Loucy (cell line): ENCODE measurements around the gene SKP2.
A peak's percentile ranks its signal among the peaks of the same experiment; 100 is the strongest.

Source experiments
- H2AFZ ChIP-seq: fragments of 200-600 bp; sonication (generic); 2 replicates; pipeline ENCODE4 v1.6.0; 2016; ENCODE audit warnings: antibody characterized with exemption, mild to moderate bottlenecking, low read length, moderate library complexity
- H3F3A ChIP-seq: fragments of 200-600 bp; 2 replicates; pipeline ENCODE4 v1.6.0; 2016; ENCODE audit warnings: antibody characterized with exemption, low read depth, mild to moderate bottlenecking
- H3K27me3 ChIP-seq: fragments of 200-600 bp; sonication (generic); 2 replicates; pipeline ENCODE4 v1.6.1; 2014; ENCODE audit warnings: low read length, mild to moderate bottlenecking; ENCODE audit not compliant: insufficient read depth, poor library complexity, severe bottlenecking
- H3K36me3 ChIP-seq: fragments of 200-600 bp; sonication (generic); 2 replicates; pipeline ENCODE4 v1.6.1; 2016; ENCODE audit warnings: low read length; ENCODE audit not compliant: insufficient read depth
- H3K4me1 ChIP-seq: fragments of 200-600 bp; sonication (generic); 2 replicates; pipeline ENCODE4 v1.5.1; 2014; ENCODE audit warnings: low read length, mild to moderate bottlenecking; ENCODE audit not compliant: insufficient read depth, poor library complexity, severe bottlenecking
- H3K4me2 ChIP-seq: fragments of 200-600 bp; sonication (generic); 2 replicates; pipeline ENCODE4 v1.6.0; 2014; ENCODE audit warnings: antibody characterized with exemption, low read length, low read depth, mild to moderate bottlenecking; ENCODE audit not compliant: poor library complexity, severe bottlenecking
- H3K4me3 ChIP-seq: fragments of 200-600 bp; sonication (generic); 2 replicates; pipeline ENCODE4 v1.5.1; 2014; ENCODE audit warnings: low read length, mild to moderate bottlenecking, mixed read lengths; ENCODE audit not compliant: poor library complexity, severe bottlenecking
- H3K79me2 ChIP-seq: fragments of 200-600 bp; sonication (generic); 2 replicates; pipeline ENCODE4 v1.6.1; 2014; ENCODE audit warnings: low read length; ENCODE audit not compliant: insufficient read depth
- H3K9ac ChIP-seq: fragments of 200-600 bp; sonication (generic); 2 replicates; pipeline ENCODE4 v1.6.0; 2014; ENCODE audit warnings: mild to moderate bottlenecking, low read depth, low read length, moderate library complexity; ENCODE audit not compliant: poor library complexity, severe bottlenecking
- H3K9me2 ChIP-seq: fragments of 200-600 bp; sonication (generic); replicated peaks from 2 replicates; pipeline ENCODE4 v1.6.1; 2016; ENCODE audit warnings: low read depth, low read length, mixed read lengths
- H3K9me3 ChIP-seq: fragments of 200-600 bp; sonication (generic); 2 replicates; pipeline ENCODE4 v1.6.1; 2014; ENCODE audit warnings: mild to moderate bottlenecking, antibody characterized with exemption, low read length, low read depth; ENCODE audit not compliant: insufficient read depth
- H4K20me1 ChIP-seq: fragments of 200-600 bp; sonication (generic); 2 replicates; pipeline ENCODE4 v1.6.0; 2014; ENCODE audit warnings: antibody characterized with exemption, low read length, mild to moderate bottlenecking; ENCODE audit not compliant: insufficient read depth, poor library complexity, severe bottlenecking
- CTCF ChIP-seq: fragments of 200-600 bp; sonication (generic); conservative IDR thresholded peaks from 2 replicates; pipeline ENCODE4 v1.5.1; 2014; ENCODE audit warnings: mild to moderate bottlenecking, antibody characterized with exemption, low read length
- EZH2phosphoT487 ChIP-seq: fragments of 200-600 bp; IDR thresholded peaks from 2 replicates; pipeline ENCODE4 v1.6.1; 2018; ENCODE audit warnings: antibody characterized with exemption, mild to moderate bottlenecking, moderate library complexity, borderline replicate concordance

Gene SKP2

GRCh38 chr5:36177154-36177553, 25.2 kb downstream of the SKP2 start:
- no peaks in the 10 kb centered on the region for H4K20me1 ChIP-seq
- no peaks in the 10 kb centered on the region for H3K9me2 ChIP-seq
- peaks cover 94% of the 10 kb centered on the region for H3K36me3 ChIP-seq
- H3K27me3 ChIP-seq: no peaks in the 10 kb centered on the region
- no peaks in the 10 kb centered on the region for H3K79me2 ChIP-seq
- H3K4me3 ChIP-seq: no peak overlapping the region
- peaks cover 8% of the 10 kb centered on the region for H3K4me1 ChIP-seq
- H3K4me2 ChIP-seq: no peak overlapping the region
- TF ChIP-seq EZH2phosphoT487 (no peak), CTCF (no peak)
- H3F3A ChIP-seq: no peaks in the 10 kb centered on the region
- H3K9ac ChIP-seq: no peak overlapping the region
- no peak overlapping the region for H2AFZ ChIP-seq
- H3K9me3 ChIP-seq: no peaks in the 10 kb centered on the region

GRCh38 chr5:36177715-36178523, 26.0 kb downstream of the SKP2 start:
- H3K4me1 ChIP-seq: peaks cover 8% of the 10 kb centered on the region
- no peak overlapping the region for H3K4me3 ChIP-seq
- no peaks in the 10 kb centered on the region for H3K9me3 ChIP-seq
- no peaks in the 10 kb centered on the region for H3F3A ChIP-seq
- H3K27me3 ChIP-seq: no peaks in the 10 kb centered on the region
- no peaks in the 10 kb centered on the region for H3K79me2 ChIP-seq
- no peaks in the 10 kb centered on the region for H4K20me1 ChIP-seq
- no peak overlapping the region for H2AFZ ChIP-seq
- H3K36me3 ChIP-seq: peaks cover 93% of the 10 kb centered on the region
- no peaks in the 10 kb centered on the region for H3K9me2 ChIP-seq
- no peak overlapping the region for H3K9ac ChIP-seq
- TF ChIP-seq CTCF (peak; percentile 70), EZH2phosphoT487 (no peak)
- no peak overlapping the region for H3K4me2 ChIP-seq

- Histone ChIP-seq H3K4me1 (peaks cover 7% of the 10 kb centered on the region), H3K36me3 (peaks cover 88% of the 10 kb centered on the region), H3K9me3 (no peaks in the 10 kb centered on the region), H4K20me1 (no peaks in the 10 kb centered on the region), H2AFZ (no peak overlapping the region), H3K4me3 (no peak overlapping the region), H3K4me2 (no peak overlapping the region), H3K9ac (no peak overlapping the region), H3F3A (no peaks in the 10 kb centered on the region), H3K79me2 (no peaks in the 10 kb centered on the region), H3K27me3 (no peaks in the 10 kb centered on the region), H3K9me2 (no peaks in the 10 kb centered on the region)
- TF ChIP-seq EZH2phosphoT487: no peak
- TF ChIP-seq CTCF: no peak
Measured at GRCh38 chr5:36178524-36178890, 26.6 kb downstream of the SKP2 start.
